Body of pancreas (tissue), 4 donors: Measurements from ENCODE around the gene ADGRV1. TPM values are rescaled to one million over a fixed set of nuclear protein-coding genes. Genes with fewer than 3 reads are reported as not detected.

Experiments
- ATAC-seq: fragments of 150-250 bp; one replicate; pipeline ENCODE4 v1.9.1; 2016
- DNase-seq, 4 donors: peaks; one replicate each; pipeline ENCODE4 v3.0.0-alpha.2; 2019
- H3K27ac ChIP-seq, 4 donors: fragments of 200-600 bp; sonication (generic); 1 replicate in 3 of 4; 2 replicates in 1 of 4; pipeline versions ENCODE4 v1.5.1 to v1.6.1; 2016 to 2019; ENCODE audit warnings: mild to moderate bottlenecking in 1 of 4, mixed read lengths in 1 of 4, moderate library complexity in 1 of 4
- H3K27me3 ChIP-seq, 2 donors: fragments of 200-600 bp; sonication (generic); one replicate each; pipeline ENCODE4 v1.6.0; 2016; ENCODE audit warnings: mild to moderate bottlenecking in 1 of 2
- H3K36me3 ChIP-seq, 2 donors: fragments of 200-600 bp; sonication (generic); replicated peaks in 1 of 2; 2 replicates each; pipeline ENCODE4 v1.5.1; 2016; ENCODE audit warnings: low read depth in 2 of 2; ENCODE audit not compliant: insufficient read depth in 1 of 2
- H3K4me1 ChIP-seq: fragments of 200-600 bp; sonication (generic); one replicate; pipeline ENCODE4 v1.6.0; 2016
- H3K4me3 ChIP-seq, 2 donors: fragments of 200-600 bp; sonication (generic); 1 replicate in 1 of 2; 2 replicates in 1 of 2; pipeline ENCODE4 v1.5.1; 2016 to 2019
- H3K9me3 ChIP-seq, 3 donors: fragments of 200-600 bp; sonication (generic); 1 replicate in 2 of 3; 2 replicates in 1 of 3; pipeline ENCODE4 v1.5.1; 2016
- CTCF ChIP-seq, 7 experiments: fragments of 450-650 bp in 4 of 7; fragments of 200-600 bp in 3 of 7; sonication (generic) in 3 of 7; IDR thresholded peaks; one replicate each; pipeline ENCODE4 v1.5.1; 2016 to 2019; ENCODE audit warnings: antibody characterized with exemption in 7 of 7
- POLR2A ChIP-seq, 3 donors: fragments of 450-650 bp; IDR thresholded peaks; one replicate each; pipeline ENCODE4 v1.6.1; 2016; ENCODE audit warnings: antibody characterized with exemption in 3 of 3, mild to moderate bottlenecking in 2 of 3
- WGBS, 2 donors: methylation state at CpG; one replicate each; pipeline ENCODE4 v1.1.5; 2017; 5-methylcytosine and 5-hydroxymethylcytosine counted together
- intact Hi-C: fragments of 100-400 bp; cut with DNase I; formaldehyde crosslinking; loops from one replicate; pipeline ENCODE4 v1.15.1; 2023
- total RNA-seq, 2 donors: library from RNA; depleted of rRNA; stranded (reverse); fragments of >200 nt; gene quantifications; one replicate each; pipeline ENCODE4 v1.1.0, GENCODE V29; 2016

The ADGRV1 gene
- total RNA-seq, 2 donors from 2014 or later, result 19.2 to 21.4 TPM

- peak in 2 of 4 donors; percentile 14 to 51 for DNase-seq
- Histone ChIP-seq H3K4me1 (no peaks in the 10 kb centered on the region), H3K9me3 (no peaks in the 10 kb centered on the region), H3K4me3 (no peak overlapping the region), H3K27ac (no peak overlapping the region), H3K27me3 (no peaks in the 10 kb centered on the region), H3K36me3 (no peaks in the 10 kb centered on the region)
- 47 to 57% methylated on average over 8 of the region's 8 CpGs for WGBS, 2 donors
- no peak for TF ChIP-seq CTCF (IDR thresholded peaks at IDR 0.05)
- no peak for TF ChIP-seq POLR2A (IDR thresholded peaks at IDR 0.05)
- ATAC-seq, result peak; percentile 71
- intact Hi-C loops, result no loop called here
Measured at GRCh38 chr5:91189480-91190313, 631.1 kb downstream of the ADGRV1 start.

GRCh38 chr5:91190314-91190690, 631.7 kb downstream of the ADGRV1 start:
- Histone ChIP-seq H3K4me1 (no peaks in the 10 kb centered on the region), H3K27me3 (no peaks in the 10 kb centered on the region), H3K9me3 (no peaks in the 10 kb centered on the region), H3K27ac (no peak overlapping the region), H3K4me3 (no peak overlapping the region), H3K36me3 (no peaks in the 10 kb centered on the region)
- DNase-seq (no peak), ATAC-seq (peak; percentile 9)
- WGBS, 2 donors, result 32 to 59% methylated on average over 3 of the region's 3 CpGs
- intact Hi-C loops, result no loop called here
- TF ChIP-seq POLR2A (IDR thresholded peaks at IDR 0.05), result no peak
- TF ChIP-seq CTCF (IDR thresholded peaks at IDR 0.05), result no peak

- Histone ChIP-seq H3K4me3 (no peak overlapping the region), H3K27me3 (no peaks in the 10 kb centered on the region), H3K36me3 (no peaks in the 10 kb centered on the region), H3K27ac (no peak overlapping the region), H3K9me3 (no peaks in the 10 kb centered on the region), H3K4me1 (no peaks in the 10 kb centered on the region)
- ATAC-seq, result no peak
- TF ChIP-seq CTCF (IDR thresholded peaks at IDR 0.05) (no peak), POLR2A (IDR thresholded peaks at IDR 0.05) (no peak)
- intact Hi-C loops, result no loop called here
- no peak for DNase-seq
- 81 to 89% methylated on average over 8 of the region's 8 CpGs for WGBS, 2 donors
Measured at GRCh38 chr5:91194824-91195381, 636.3 kb downstream of the ADGRV1 start.

GRCh38 chr5:91200692-91201091, 642.1 kb downstream of the ADGRV1 start:
- 81 to 83% methylated on average over 2 of the region's 2 CpGs for WGBS, 2 donors
- DNase-seq, result no peak
- Histone ChIP-seq H3K36me3 (no peaks in the 10 kb centered on the region), H3K4me1 (no peaks in the 10 kb centered on the region), H3K27me3 (no peaks in the 10 kb centered on the region), H3K9me3 (no peaks in the 10 kb centered on the region), H3K4me3 (no peak overlapping the region), H3K27ac (no peak overlapping the region)
- ATAC-seq, result no peak
- TF ChIP-seq POLR2A (IDR thresholded peaks at IDR 0.05) (no peak), CTCF (IDR thresholded peaks at IDR 0.05) (no peak)
- intact Hi-C loops, result no loop called here
